Activated CD4-positive, alpha-beta T cell treated with anti-CD3 and anti-CD28 coated beads for 36 hours (primary cell): Measurements from ENCODE around the gene MED14. TPM values are rescaled to one million over a fixed set of nuclear protein-coding genes. Genes with fewer than 3 reads are reported as not detected.
A peak's percentile ranks its signal among the peaks of the same experiment; 100 is the strongest.
"Not testable (repeated sequence)": the region's sequence is repeated elsewhere in the genome, so short reads cannot be mapped to it uniquely, and the experiment has no call there.

Experiments
- ATAC-seq: fragments of 200-7000 bp; cut with Tn5 transposase; one replicate; pipeline ENCODE4 v1.10.0; 2021; ENCODE audit warnings: mild to moderate bottlenecking, moderate library complexity
- CTCF ChIA-PET: fragments of 350-600 bp; sonication (Branson Sonifier 250); formaldehyde crosslinking; loops from one replicate; lab custom pipeline; 2021; ENCODE audit warnings: antibody characterized with exemption; lab: Charles Lee
- POLR2A ChIA-PET: fragments of 350-600 bp; sonication (Branson Sonifier 250); formaldehyde crosslinking; loops from one replicate; lab custom pipeline; 2021; ENCODE audit warnings: antibody characterized with exemption, inconsistent platforms; lab: Charles Lee
- DNase-seq: peaks from one replicate; pipeline ENCODE4 v3.0.0-alpha.2; 2020
- H3K27ac Mint-ChIP-seq: one replicate; pipeline ENCODE4 v1.8.0; 2021; ENCODE audit warnings: mixed read lengths
- H3K27me3 Mint-ChIP-seq: one replicate; pipeline ENCODE4 v1.8.0; 2021; ENCODE audit warnings: mixed read lengths
- H3K36me3 Mint-ChIP-seq: one replicate; pipeline ENCODE4 v1.8.0; 2021; ENCODE audit warnings: low read depth, mixed read lengths
- H3K4me1 Mint-ChIP-seq: one replicate; pipeline ENCODE4 v1.8.0; 2021; ENCODE audit warnings: mixed read lengths
- H3K4me3 Mint-ChIP-seq: one replicate; pipeline ENCODE4 v1.8.0; 2021; ENCODE audit warnings: mild to moderate bottlenecking, moderate library complexity, mixed read lengths
- H3K9me3 Mint-ChIP-seq: one replicate; pipeline ENCODE4 v1.8.0; 2021; ENCODE audit warnings: low read depth, mixed read lengths
- intact Hi-C, 2 experiments: fragments of 100-400 bp; cut with DNase I in 1 of 2; cut with micrococcal nuclease in 1 of 2; formaldehyde crosslinking; loops; one replicate each; pipeline versions ENCODE4 v1.14.2 to v1.15.1; 2022 to 2024; cut with DNase I, micrococcal nuclease
- total RNA-seq, 2 experiments: library from RNA; stranded (reverse); gene quantifications; one replicate each; pipeline ENCODE4 v1.2.3, GENCODE V29; 2021

MED14 gene
- total RNA-seq, 2 experiments from 2014 or later: 51.0 to 60.1 TPM

DNA sequence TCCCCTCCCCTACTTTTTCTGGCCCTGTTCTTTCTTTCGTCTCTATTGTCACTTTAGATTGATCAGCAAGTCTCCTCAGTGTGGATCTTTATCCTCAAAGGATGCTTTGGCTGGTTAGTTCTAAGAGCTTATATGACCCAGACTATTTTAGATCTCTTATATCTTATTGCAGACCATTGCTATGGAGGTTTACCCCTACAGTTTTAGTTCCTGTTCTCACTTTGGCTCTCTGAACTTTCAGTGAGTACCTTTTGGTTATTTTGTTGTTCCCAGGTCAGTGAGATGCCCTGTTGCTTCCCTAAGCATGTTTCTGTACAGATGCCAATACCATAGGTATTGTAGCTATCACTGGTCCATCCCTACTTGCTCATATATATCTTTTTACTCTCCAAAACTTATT is 24.0 kb upstream of the MED14 start:
- CTCF ChIA-PET: no interaction called here
- Mint-ChIP-seq H3K9me3 (no peaks in the 10 kb centered on the region), H3K27me3 (no peaks in the 10 kb centered on the region), H3K36me3 (no peaks in the 10 kb centered on the region), H3K27ac (no peak overlapping the region), H3K4me1 (no peaks in the 10 kb centered on the region), H3K4me3 (no peak overlapping the region)
- ATAC-seq (no peak), DNase-seq (no peak)
- intact Hi-C loops: no loop called here
- POLR2A ChIA-PET: no interaction called here

DNA sequence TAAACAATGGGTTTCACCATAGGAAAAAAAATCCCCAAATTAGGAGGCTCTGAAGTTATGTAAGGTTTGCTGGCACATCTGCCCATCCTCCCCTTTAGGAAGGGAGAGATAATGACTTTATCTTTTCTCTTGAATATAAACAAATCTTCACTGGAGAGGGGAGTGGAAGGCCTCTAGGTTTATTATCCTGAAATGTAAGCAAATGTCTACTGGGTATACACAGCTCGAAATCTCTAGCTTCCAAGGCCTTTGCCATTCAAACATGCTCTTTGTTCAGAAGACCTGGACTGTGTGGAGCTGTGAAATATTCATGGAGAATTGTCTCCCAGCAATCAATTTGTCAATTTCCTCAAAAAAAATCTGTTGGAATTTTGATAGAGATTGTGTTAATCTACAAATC is 21.7 kb upstream of the MED14 start:
- no peak overlapping the region for H3K4me3 Mint-ChIP-seq
- CTCF ChIA-PET: no interaction called here
- POLR2A ChIA-PET: no interaction called here
- no peaks in the 10 kb centered on the region for H3K4me1 Mint-ChIP-seq
- H3K27me3 Mint-ChIP-seq: no peaks in the 10 kb centered on the region
- DNase-seq: no peak
- intact Hi-C loops: no loop called here
- ATAC-seq: no peak
- no peaks in the 10 kb centered on the region for H3K36me3 Mint-ChIP-seq
- H3K27ac Mint-ChIP-seq: no peak overlapping the region
- H3K9me3 Mint-ChIP-seq: peaks cover 4% of the 10 kb centered on the region

DNA sequence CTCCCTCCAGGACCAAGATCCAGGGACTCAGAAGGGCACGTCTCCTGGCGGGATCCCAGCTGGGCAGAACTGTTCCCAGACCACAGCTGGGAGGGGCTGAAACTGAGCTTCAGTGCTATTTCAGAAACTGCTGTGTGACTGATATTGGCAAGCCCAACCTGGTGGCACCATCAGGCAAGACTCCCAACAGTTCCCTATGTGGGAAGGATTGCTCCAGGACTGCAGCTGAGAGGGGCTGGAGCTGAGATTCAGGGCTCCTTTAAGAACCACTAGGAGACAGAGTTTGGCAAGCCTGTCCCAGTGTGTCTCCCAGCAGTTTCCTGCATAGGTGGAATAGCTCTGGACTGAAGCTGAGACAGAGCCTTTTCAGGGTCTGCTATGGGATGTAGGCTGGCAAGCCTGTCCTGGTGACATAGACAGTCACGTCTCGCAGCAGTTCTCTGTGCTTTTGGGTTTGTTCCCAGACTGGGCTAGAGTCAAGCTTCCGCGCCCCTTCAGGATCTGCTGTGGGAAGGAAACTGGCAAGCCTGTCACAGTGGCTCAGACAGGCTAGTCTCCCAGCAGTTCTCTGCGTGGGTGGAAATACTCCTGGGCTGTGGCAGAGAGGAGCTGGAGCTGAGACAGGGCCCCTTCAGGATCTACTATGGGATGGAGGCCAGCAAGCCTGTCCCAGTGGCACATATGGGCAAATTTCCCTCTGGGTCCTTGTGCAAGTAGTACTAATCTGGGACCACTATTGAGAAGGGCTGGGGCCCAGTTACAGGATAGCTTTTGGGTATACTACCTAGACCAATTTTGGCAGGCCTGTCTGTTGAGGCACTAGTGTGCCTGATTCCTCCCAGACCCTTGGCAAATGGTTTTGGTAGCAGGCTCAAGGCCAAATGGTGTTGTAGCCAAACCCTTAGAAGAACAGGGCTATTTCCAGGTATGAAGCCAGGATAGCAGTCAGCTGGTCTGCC is 20.2 kb upstream of the MED14 start:
- Mint-ChIP-seq H3K27ac (no peak overlapping the region), H3K36me3 (no peaks in the 10 kb centered on the region), H3K9me3 (peaks cover 6% of the 10 kb centered on the region), H3K4me1 (no peaks in the 10 kb centered on the region), H3K27me3 (no peaks in the 10 kb centered on the region), H3K4me3 (no peak overlapping the region)
- no peak for ATAC-seq
- POLR2A ChIA-PET: no interaction called here
- CTCF ChIA-PET: interaction anchor here (0.7 kb wide), 1 partner anchor 85 kb away, joined by 3 read pairs; no protein-coding TSS in a partner anchor
- intact Hi-C loops: no loop called here
- no peak for DNase-seq

DNA sequence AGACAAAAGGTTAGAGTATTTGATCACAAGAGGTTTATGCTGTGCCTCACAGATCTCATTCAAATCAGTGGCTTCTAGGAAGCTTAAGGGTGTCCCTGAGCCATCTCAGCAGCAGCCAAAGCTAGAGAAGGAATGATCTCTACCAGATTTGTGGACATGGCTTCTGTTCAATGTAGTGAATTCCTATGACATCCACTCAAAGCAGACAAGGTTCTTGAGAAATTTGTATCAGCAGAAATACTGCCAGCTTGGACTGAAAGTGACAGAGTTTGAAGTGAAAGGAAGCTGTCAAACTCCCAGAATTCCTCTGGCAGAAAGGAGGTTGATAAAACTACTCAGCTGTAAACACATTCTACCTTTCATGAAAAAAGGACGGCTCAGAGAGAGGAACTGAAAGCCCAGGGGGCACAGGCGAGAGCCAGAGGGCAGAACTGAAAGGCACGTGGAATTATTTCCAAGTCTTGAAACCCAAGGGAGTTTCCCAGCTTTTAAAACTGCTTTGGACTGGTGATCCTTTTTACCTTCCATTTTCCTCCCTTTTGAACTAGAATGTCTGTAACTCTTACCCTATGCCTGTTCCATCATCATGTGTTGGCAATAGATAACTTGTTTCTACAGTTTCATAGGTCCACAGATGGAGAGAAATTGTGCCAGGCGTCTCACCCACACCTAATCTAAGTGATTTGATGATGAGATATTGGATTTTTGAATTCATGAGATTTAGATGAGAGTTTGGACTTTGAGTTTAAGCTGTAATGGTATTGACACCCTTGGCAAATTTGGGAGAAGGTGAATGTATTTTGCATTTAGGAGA is 14.5 kb upstream of the MED14 start:
- peak overlapping the region; percentile 16 for H3K27ac Mint-ChIP-seq
- H3K27me3 Mint-ChIP-seq: no peaks in the 10 kb centered on the region
- no peak for DNase-seq
- H3K4me3 Mint-ChIP-seq: no peak overlapping the region
- intact Hi-C loops: no loop called here
- peaks cover 6% of the 10 kb centered on the region for H3K9me3 Mint-ChIP-seq
- no peaks in the 10 kb centered on the region for H3K36me3 Mint-ChIP-seq
- ATAC-seq: peak; percentile 33
- CTCF ChIA-PET: interaction anchor here (1.8 kb wide), 1 partner anchor 10 kb away, joined by 10 read pairs; no protein-coding TSS in a partner anchor
- H3K4me1 Mint-ChIP-seq: peaks cover 15% of the 10 kb centered on the region
- POLR2A ChIA-PET: interaction anchor here (0.7 kb wide), 1 partner anchor 37 kb away, joined by 3 read pairs; no protein-coding TSS in a partner anchor

DNA sequence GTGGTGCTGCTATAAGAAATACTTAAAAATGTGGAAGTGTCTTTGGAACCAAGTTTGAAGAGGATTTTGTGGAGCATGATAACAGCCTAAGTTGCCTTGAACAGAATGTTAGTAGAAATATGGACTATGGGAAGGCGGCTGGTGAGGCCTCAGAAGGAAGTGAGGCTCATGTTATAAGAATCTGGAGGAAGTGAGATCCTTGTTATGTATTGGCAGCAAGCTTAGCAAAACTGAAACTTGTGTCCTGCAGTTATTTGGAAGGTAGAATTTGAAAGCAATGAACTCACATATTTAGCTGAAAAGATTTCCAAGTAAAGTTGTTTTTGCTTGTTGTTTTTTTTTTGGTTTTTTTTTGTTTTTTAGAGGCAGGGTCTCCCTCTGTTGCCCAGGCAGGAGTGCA is 13.6 kb upstream of the MED14 start:
- no peaks in the 10 kb centered on the region for H3K36me3 Mint-ChIP-seq
- no peaks in the 10 kb centered on the region for H3K27me3 Mint-ChIP-seq
- intact Hi-C loops: no loop called here
- no peak for ATAC-seq
- H3K4me1 Mint-ChIP-seq: peaks cover 15% of the 10 kb centered on the region
- CTCF ChIA-PET: interaction anchor here (0.6 to 1.8 kb wide), 3 partner anchors 9 to 36 kb away, joined by 3 to 10 read pairs (median 4); no protein-coding TSS in a partner anchor
- POLR2A ChIA-PET: interaction anchor here (0.7 kb wide), 1 partner anchor 36 kb away, joined by 3 read pairs; no protein-coding TSS in a partner anchor
- DNase-seq: no peak
- no peak overlapping the region for H3K27ac Mint-ChIP-seq
- H3K9me3 Mint-ChIP-seq: peaks cover 6% of the 10 kb centered on the region
- H3K4me3 Mint-ChIP-seq: no peak overlapping the region

DNA sequence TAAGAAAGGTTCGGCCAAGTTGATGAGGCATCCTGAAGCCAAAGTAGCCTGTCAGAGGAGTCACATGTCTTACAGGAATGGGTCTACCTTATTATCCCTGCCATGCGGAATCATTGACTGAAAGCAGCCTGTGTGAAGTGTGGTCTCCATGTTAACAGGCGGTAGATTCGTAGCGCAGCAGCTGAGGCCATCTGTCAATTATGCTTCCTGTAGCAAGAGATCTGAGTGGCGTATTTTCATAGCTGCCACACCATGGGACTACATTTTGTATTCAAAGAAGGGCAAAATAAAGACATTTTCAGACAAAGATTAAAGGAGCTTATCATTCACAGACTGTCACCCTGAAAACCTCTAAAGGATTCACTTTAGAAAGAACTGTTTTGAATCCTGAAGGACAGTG is 11.2 kb upstream of the MED14 start:
- Mint-ChIP-seq H3K27ac (no peak overlapping the region), H3K27me3 (no peaks in the 10 kb centered on the region), H3K4me3 (no peak overlapping the region), H3K4me1 (peaks cover 15% of the 10 kb centered on the region), H3K36me3 (no peaks in the 10 kb centered on the region), H3K9me3 (no peaks in the 10 kb centered on the region)
- DNase-seq (no peak), ATAC-seq (no peak)
- intact Hi-C loops: no loop called here
- ChIA-PET CTCF (no interaction called here), POLR2A (no interaction called here)

DNA sequence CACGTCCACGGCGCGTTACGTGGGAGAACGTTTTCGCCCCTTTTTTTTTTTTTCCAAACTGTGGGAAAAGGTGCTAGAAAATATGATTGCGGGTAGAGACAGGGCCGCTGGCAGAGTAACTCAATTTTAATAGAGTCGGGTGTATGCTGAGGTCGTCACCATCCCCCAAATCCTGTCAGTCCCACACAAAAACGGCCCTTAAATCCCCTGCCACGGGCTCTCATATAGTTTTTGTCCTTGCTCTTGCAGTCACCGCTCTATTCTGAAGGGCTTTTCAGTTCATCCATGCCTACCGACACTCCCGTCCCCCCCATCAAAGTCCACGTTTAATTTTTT is 796 bp upstream of the MED14 start:
- H3K36me3 Mint-ChIP-seq: peaks cover 6% of the 10 kb centered on the region
- peaks cover 39% of the 10 kb centered on the region for H3K4me1 Mint-ChIP-seq
- H3K9me3 Mint-ChIP-seq: no peaks in the 10 kb centered on the region
- DNase-seq (no peak), ATAC-seq (peak; percentile 15)
- H3K4me3 Mint-ChIP-seq: peak overlapping the region; percentile 84
- intact Hi-C loops: loop anchor here (1.0 to 10.0 kb wide), 8 partner anchors 49 to 964 kb away; partner anchors contain the start of gene CXorf38 (in 2 of the 2)
- CTCF ChIA-PET: interaction anchor here (0.6 to 1.2 kb wide), 3 partner anchors 58 to 192 kb away, joined by 3 to 4 read pairs (median 4); no protein-coding TSS in a partner anchor
- no peaks in the 10 kb centered on the region for H3K27me3 Mint-ChIP-seq
- POLR2A ChIA-PET: interaction anchor here (1.0 kb wide), 1 partner anchor 349 kb away, joined by 5 read pairs; the partner anchor contains the start of gene USP9X
- peak overlapping the region; percentile 96 for H3K27ac Mint-ChIP-seq

DNA sequence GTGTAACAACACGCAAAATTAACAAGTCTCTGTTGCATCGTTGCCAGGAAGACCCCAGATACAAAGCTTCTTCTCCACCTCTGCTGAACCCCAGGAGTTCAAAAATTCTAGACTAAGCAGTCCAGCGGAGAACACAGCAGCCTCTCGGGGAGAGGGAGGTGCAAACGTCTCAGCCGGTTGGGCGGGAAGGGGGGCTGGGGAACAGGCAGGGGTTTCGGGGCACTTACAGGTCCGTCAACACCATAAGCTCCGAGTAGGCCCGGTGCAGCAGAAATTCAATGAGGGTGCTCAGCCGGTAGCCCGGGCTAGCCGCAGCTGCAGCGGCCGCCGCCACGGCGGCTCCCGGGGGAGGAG is 394 bp downstream of the MED14 start:
- H3K27me3 Mint-ChIP-seq: no peaks in the 10 kb centered on the region
- ATAC-seq (peak; percentile 2), DNase-seq (peak; percentile 50)
- intact Hi-C loops: loop anchor here (1.0 to 10.0 kb wide), 10 partner anchors 50 to 963 kb away; partner anchors contain the start of genes ATP6AP2 (in 1 of the 2) and CXorf38 (in 1 of the 2)
- peak overlapping the region; percentile 89 for H3K27ac Mint-ChIP-seq
- no peaks in the 10 kb centered on the region for H3K9me3 Mint-ChIP-seq
- ChIA-PET CTCF (interaction anchor here (0.6 to 1.1 kb wide), 4 partner anchors 83 to 620 kb away, joined by 3 to 4 read pairs (median 3); no protein-coding TSS in a partner anchor), POLR2A (interaction anchor here (1.0 kb wide), 1 partner anchor 350 kb away, joined by 5 read pairs; the partner anchor contains the start of gene USP9X)
- peaks cover 49% of the 10 kb centered on the region for H3K4me1 Mint-ChIP-seq
- peak overlapping the region; percentile 84 for H3K4me3 Mint-ChIP-seq
- H3K36me3 Mint-ChIP-seq: peaks cover 6% of the 10 kb centered on the region

DNA sequence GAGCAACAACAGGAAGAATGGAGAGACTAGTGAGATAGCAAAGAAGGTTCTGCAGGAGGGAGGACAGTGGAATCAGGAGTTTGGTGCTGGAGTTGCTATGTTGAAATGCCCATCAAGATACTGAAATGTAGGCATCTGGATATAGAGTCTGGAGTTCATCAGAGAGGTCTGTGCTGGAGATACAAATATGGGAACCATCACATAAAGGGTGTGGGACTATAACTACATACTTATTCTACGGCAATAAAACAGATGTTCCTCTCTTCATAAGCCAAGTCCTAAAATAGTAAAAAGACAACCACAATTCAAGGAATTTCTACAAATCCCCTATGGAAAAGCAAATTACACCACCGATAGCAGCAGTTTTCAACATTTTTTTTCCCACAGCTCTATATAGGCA is 1.6 kb downstream of the MED14 start:
- ATAC-seq (no peak), DNase-seq (no peak)
- Mint-ChIP-seq H3K9me3 (no peaks in the 10 kb centered on the region), H3K36me3 (peaks cover 9% of the 10 kb centered on the region), H3K27ac (peak overlapping the region; percentile 89), H3K27me3 (no peaks in the 10 kb centered on the region), H3K4me3 (peak overlapping the region; percentile 84), H3K4me1 (peaks cover 52% of the 10 kb centered on the region)
- POLR2A ChIA-PET: no interaction called here
- intact Hi-C loops: loop anchor here (10.0 kb wide), 4 partner anchors 49 to 629 kb away; no protein-coding TSS in a partner anchor
- CTCF ChIA-PET: no interaction called here

DNA sequence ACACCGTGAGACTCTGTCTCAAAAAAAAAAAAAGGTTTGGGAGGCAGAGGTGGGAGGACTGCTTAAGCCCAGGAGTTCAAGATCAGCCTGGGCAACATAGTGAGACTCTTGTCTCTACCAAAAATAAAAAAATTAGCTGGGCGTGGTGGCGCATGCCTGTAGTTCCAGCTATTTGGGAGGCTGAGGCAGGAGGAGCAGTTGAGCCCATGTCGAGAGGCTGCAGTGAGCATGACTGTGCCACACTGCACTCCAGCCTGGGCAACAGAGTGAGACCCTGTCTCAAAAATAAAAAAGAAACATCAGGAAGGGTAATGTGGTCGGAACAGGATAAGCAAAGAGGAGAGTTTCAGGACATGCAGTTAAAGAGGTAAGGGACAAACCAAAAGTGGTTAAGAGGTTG is 2.8 kb downstream of the MED14 start:
- H3K9me3 Mint-ChIP-seq, POLR2A ChIA-PET, H3K27me3 Mint-ChIP-seq, ATAC-seq, DNase-seq, H3K4me3 Mint-ChIP-seq, H3K27ac Mint-ChIP-seq: not testable (repeated sequence)
- CTCF ChIA-PET: interaction anchor here (0.6 kb wide), 1 partner anchor 840 kb away, joined by 3 read pairs; no protein-coding TSS in a partner anchor
- Mint-ChIP-seq H3K4me1 (peaks cover 50% of the 10 kb centered on the region), H3K36me3 (peaks cover 18% of the 10 kb centered on the region)
- intact Hi-C loops: loop anchor here (10.0 kb wide), 4 partner anchors 48 to 628 kb away; no protein-coding TSS in a partner anchor
